Nephron progenitor cell (in vitro differentiated cells): ENCODE results near the gene ANGPTL3.
A peak's percentile ranks its signal among the peaks of the same experiment; 100 is the strongest.

Experiments
- DNase-seq: peaks from one replicate; pipeline ENCODE4 v3.0.0; 2021
- H3K27ac Mint-ChIP-seq: 2 replicates; pipeline ENCODE4 v1.8.0; 2021; ENCODE audit warnings: mild to moderate bottlenecking, moderate library complexity, mixed read lengths
- H3K27me3 Mint-ChIP-seq: 2 replicates; pipeline ENCODE4 v1.8.0; 2021; ENCODE audit warnings: mild to moderate bottlenecking, low read depth, mixed read lengths; ENCODE audit not compliant: poor library complexity
- H3K36me3 Mint-ChIP-seq: 2 replicates; pipeline ENCODE4 v1.8.0; 2021; ENCODE audit warnings: low read depth, mixed read lengths
- H3K4me1 Mint-ChIP-seq: 2 replicates; pipeline ENCODE4 v1.8.0; 2021; ENCODE audit warnings: mixed read lengths
- H3K4me3 Mint-ChIP-seq: 2 replicates; pipeline ENCODE4 v1.8.0; 2021; ENCODE audit warnings: mild to moderate bottlenecking, moderate library complexity, mixed read lengths
- H3K9me3 Mint-ChIP-seq: 2 replicates; pipeline ENCODE4 v1.8.0; 2021; ENCODE audit warnings: mild to moderate bottlenecking, moderate library complexity, mixed read lengths
- CTCF ChIP-seq: fragments of 200-600 bp; sonication (generic); IDR thresholded peaks from 2 replicates; pipeline ENCODE4 v1.5.0; 2021; ENCODE audit warnings: antibody characterized with exemption

ANGPTL3 gene

GRCh38 chr1:62585469-62586155 is 11.7 kb upstream of the ANGPTL3 start:
- no peak for TF ChIP-seq CTCF
- H3K27ac Mint-ChIP-seq: peak overlapping the region; percentile 8
- no peaks in the 10 kb centered on the region for H3K9me3 Mint-ChIP-seq
- no peaks in the 10 kb centered on the region for H3K4me1 Mint-ChIP-seq
- no peak overlapping the region for H3K4me3 Mint-ChIP-seq
- H3K27me3 Mint-ChIP-seq: no peaks in the 10 kb centered on the region
- peaks cover 50% of the 10 kb centered on the region for H3K36me3 Mint-ChIP-seq
- DNase-seq: no peak

GRCh38 chr1:62588000-62588399 is 9.3 kb upstream of the ANGPTL3 start:
- H3K4me1 Mint-ChIP-seq: no peaks in the 10 kb centered on the region
- H3K27me3 Mint-ChIP-seq: no peaks in the 10 kb centered on the region
- TF ChIP-seq CTCF: no peak
- H3K27ac Mint-ChIP-seq: no peak overlapping the region
- DNase-seq: no peak
- peaks cover 45% of the 10 kb centered on the region for H3K36me3 Mint-ChIP-seq
- no peak overlapping the region for H3K4me3 Mint-ChIP-seq
- H3K9me3 Mint-ChIP-seq: no peaks in the 10 kb centered on the region

GRCh38 chr1:62589321-62589720 is 8.0 kb upstream of the ANGPTL3 start:
- no peak for DNase-seq
- no peaks in the 10 kb centered on the region for H3K27me3 Mint-ChIP-seq
- no peaks in the 10 kb centered on the region for H3K4me1 Mint-ChIP-seq
- no peak overlapping the region for H3K4me3 Mint-ChIP-seq
- H3K9me3 Mint-ChIP-seq: no peaks in the 10 kb centered on the region
- H3K27ac Mint-ChIP-seq: no peak overlapping the region
- TF ChIP-seq CTCF: no peak
- peaks cover 43% of the 10 kb centered on the region for H3K36me3 Mint-ChIP-seq

- Mint-ChIP-seq H3K4me1 (no peaks in the 10 kb centered on the region), H3K9me3 (no peaks in the 10 kb centered on the region), H3K27ac (no peak overlapping the region)
Observed at GRCh38 chr1:62590255-62590969, 6.9 kb upstream of the ANGPTL3 start.

DNA sequence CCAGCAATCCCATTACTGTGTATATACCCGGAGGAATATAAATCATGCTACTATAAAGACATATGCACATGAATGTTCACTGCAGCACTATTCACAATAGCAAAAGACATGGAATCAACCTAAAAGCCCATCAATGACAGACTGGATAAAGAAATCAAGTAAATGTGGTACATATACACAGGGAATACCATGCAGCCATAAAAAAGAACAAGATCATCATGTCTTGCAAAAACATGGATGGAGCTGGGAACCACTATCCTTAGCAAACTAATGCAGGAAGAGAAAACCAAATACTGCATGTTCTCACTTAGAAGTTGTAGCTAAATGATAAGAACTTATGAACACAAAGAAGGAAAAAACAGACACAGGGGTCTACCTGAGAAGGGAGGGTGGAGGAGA is 6.4 kb upstream of the ANGPTL3 start:
- Mint-ChIP-seq H3K4me1 (no peaks in the 10 kb centered on the region), H3K4me3 (no peak overlapping the region), H3K9me3 (no peaks in the 10 kb centered on the region), H3K27ac (no peak overlapping the region), H3K36me3 (peaks cover 27% of the 10 kb centered on the region), H3K27me3 (no peaks in the 10 kb centered on the region)
- TF ChIP-seq CTCF: no peak
- DNase-seq: no peak

More at GRCh38 chr1:62590255-62590969, 6.9 kb upstream of the ANGPTL3 start:
- H3K4me3 Mint-ChIP-seq: no peak overlapping the region
- H3K36me3 Mint-ChIP-seq: peaks cover 32% of the 10 kb centered on the region
- TF ChIP-seq CTCF: no peak
- H3K27me3 Mint-ChIP-seq: no peaks in the 10 kb centered on the region
- no peak for DNase-seq
